Lower leg skin (tissue), 4 donors: ENCODE measurements around the gene RAB9B. TPM values are rescaled to one million over a fixed set of nuclear protein-coding genes. Genes with fewer than 3 reads are reported as not detected.
"Not testable (repeated sequence)": the region's sequence is repeated elsewhere in the genome, so short reads cannot be mapped to it uniquely, and the experiment has no call there.

Experiments
- DNase-seq, 2 donors: peaks; one replicate each; pipeline ENCODE4 v3.0.0-alpha.2; 2019; ENCODE audit warnings: low spot score in 2 of 2
- H3K4me3 ChIP-seq: fragments of 200-600 bp; sonication (generic); 2 replicates; pipeline ENCODE4 v1.5.1; 2017; ENCODE audit warnings: mild to moderate bottlenecking, low read depth; ENCODE audit not compliant: poor library complexity, severe bottlenecking
- CTCF ChIP-seq, 3 donors: fragments of 450-650 bp; IDR thresholded peaks; one replicate each; pipeline ENCODE4 v1.5.1; 2016; ENCODE audit warnings: antibody characterized with exemption in 3 of 3, mild to moderate bottlenecking in 3 of 3, moderate library complexity in 2 of 3
- POLR2A ChIP-seq, 2 donors: fragments of 450-650 bp; IDR thresholded peaks; one replicate each; pipeline ENCODE4 v1.6.1; 2016 to 2017; ENCODE audit warnings: antibody characterized with exemption in 2 of 2, mild to moderate bottlenecking in 1 of 2, moderate library complexity in 1 of 2
- WGBS, 2 donors: methylation state at CpG; one replicate each; pipeline ENCODE4 v1.1.5; 2018; 5-methylcytosine and 5-hydroxymethylcytosine counted together
- intact Hi-C: fragments of 100-400 bp; cut with DNase I; formaldehyde crosslinking; loops from one replicate; pipeline ENCODE4 v1.15.0; 2023; ENCODE audit warnings: low total_unique reads
- total RNA-seq, 4 donors: library from RNA; depleted of rRNA; stranded (reverse); fragments of >200 nt; gene quantifications; one replicate each; pipeline ENCODE4 v1.1.0, GENCODE V29; 2016

RAB9B gene
- total RNA-seq, 4 donors from 2014 or later: 0.11 to 0.55 (median 0.32) TPM

DNA sequence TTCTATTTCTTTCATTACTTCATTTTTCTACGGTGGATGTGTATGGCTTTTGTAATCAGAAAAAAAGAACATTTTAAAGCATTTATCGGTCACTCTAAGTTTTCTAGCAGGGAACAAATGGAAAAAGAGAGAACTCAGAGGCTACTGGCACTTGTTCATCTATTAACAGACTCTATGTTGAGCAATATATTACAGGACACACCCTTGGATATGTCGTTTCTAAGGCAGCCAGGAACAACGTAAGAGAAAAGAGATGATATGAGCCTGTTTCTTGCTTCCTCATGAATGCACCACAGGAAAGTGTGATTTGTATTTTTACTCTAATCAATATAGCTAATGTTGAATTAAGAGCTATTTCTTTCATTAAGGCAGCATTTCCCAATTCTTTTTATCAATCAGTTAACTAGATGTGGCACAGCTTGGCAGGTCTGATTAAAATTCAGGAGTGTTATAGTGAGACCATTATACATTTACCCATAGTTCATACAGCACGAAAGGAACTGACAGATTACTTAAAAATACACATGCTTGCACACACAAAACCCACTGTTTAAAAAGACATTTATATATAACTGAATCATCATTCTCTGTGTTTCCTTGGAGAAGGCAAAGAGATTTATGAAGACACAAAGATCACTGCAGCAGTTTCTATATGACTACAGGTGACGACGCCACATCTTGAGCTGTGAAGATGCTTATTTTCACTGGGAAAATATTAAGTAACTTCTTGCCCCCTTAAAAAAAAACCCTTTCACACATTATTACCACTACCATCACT lies 13.0 kb downstream of the RAB9B start:
- intact Hi-C loops: no loop called here
- H3K4me3 ChIP-seq: no peak overlapping the region
- TF ChIP-seq POLR2A (IDR thresholded peaks at IDR 0.05): no peak
- TF ChIP-seq CTCF (IDR thresholded peaks at IDR 0.05): no peak
- no peak for DNase-seq
- WGBS, 2 donors: 37 to 48% methylated on average over 7 of the region's 7 CpGs

GRCh38 chrX:103817502-103817901 lies 14.6 kb downstream of the RAB9B start:
- TF ChIP-seq CTCF (IDR thresholded peaks at IDR 0.05) (no peak), POLR2A (IDR thresholded peaks at IDR 0.05) (no peak)
- intact Hi-C loops: no loop called here
- no peak overlapping the region for H3K4me3 ChIP-seq
- peak in 1 of 2 donors; percentile 13 for DNase-seq
- 19 to 21% methylated on average over 5 of the region's 5 CpGs for WGBS, 2 donors

- WGBS, 2 donors: 47 to 48% methylated on average over 5 of the region's 5 CpGs
Measured at GRCh38 chrX:103817101-103817500, 15.0 kb downstream of the RAB9B start.

GRCh38 chrX:103811858-103812257 lies 20.2 kb downstream of the RAB9B start:
- TF ChIP-seq CTCF (IDR thresholded peaks at IDR 0.05) (no peak), POLR2A (IDR thresholded peaks at IDR 0.05) (no peak)
- DNase-seq: no peak
- H3K4me3 ChIP-seq: no peak overlapping the region
- WGBS, 2 donors: 67 to 97% methylated on average over 3 of the region's 3 CpGs
- intact Hi-C loops: no loop called here

More at GRCh38 chrX:103817101-103817500, 15.0 kb downstream of the RAB9B start:
- H3K4me3 ChIP-seq, intact Hi-C loops, DNase-seq: not testable (repeated sequence)

- TF ChIP-seq CTCF (IDR thresholded peaks at IDR 0.05): no peak
- no peak for TF ChIP-seq POLR2A (IDR thresholded peaks at IDR 0.05)
- intact Hi-C loops: no loop called here
- no peak overlapping the region for H3K4me3 ChIP-seq
- WGBS, 2 donors: 55 to 74% methylated on average over 4 of the region's 4 CpGs
- DNase-seq: no peak
Measured at GRCh38 chrX:103806862-103807474, 25.1 kb downstream of the RAB9B start.

GRCh38 chrX:103805860-103806259 lies 26.2 kb downstream of the RAB9B start:
- H3K4me3 ChIP-seq: no peak overlapping the region
- DNase-seq: no peak
- intact Hi-C loops: no loop called here
- TF ChIP-seq CTCF (IDR thresholded peaks at IDR 0.05): no peak
- no peak for TF ChIP-seq POLR2A (IDR thresholded peaks at IDR 0.05)
